Stimulated activated CD4-positive, alpha-beta T cell treated with anti-CD3 and anti-CD28 coated beads, Interleukin-4, amount 100 ng/mL, for 4 hours (primary cell): ENCODE results near the gene FAM193A.
"Not testable (repeated sequence)": the region's sequence is repeated elsewhere in the genome, so short reads cannot be mapped to it uniquely, and the experiment has no call there.

ENCODE experiments used
- DNase-seq, 2 experiments: peaks; one replicate each; pipeline ENCODE4 v3.0.0-alpha.2; 2020

FAM193A gene

GRCh38 chr4:2660596-2661211 is 124.3 kb downstream of the FAM193A start:
- DNase-seq = no peak

DNA sequence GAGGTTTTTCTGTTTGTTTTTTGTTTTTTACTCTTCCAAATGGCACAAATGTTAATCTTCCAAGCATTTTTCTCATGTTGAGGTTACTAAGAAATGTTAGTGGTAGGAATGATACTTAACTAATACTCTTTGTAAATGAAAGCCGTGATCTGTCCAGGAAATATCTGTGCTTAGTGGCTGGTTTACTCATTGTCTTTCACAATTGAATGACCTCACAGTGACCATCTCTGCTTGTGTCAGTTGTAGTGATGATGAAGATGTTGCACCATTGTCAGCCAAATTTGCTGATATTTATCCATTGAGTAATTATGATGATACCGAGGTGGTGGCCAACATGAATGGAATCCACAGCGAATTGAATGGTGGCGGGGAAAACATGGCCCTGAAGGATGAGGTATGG is 126.2 kb downstream of the FAM193A start:
- DNase-seq = no peak

- no peak for DNase-seq
These were observed 126.8 kb downstream of the FAM193A start for GRCh38 chr4:2663275-2663674.

DNA sequence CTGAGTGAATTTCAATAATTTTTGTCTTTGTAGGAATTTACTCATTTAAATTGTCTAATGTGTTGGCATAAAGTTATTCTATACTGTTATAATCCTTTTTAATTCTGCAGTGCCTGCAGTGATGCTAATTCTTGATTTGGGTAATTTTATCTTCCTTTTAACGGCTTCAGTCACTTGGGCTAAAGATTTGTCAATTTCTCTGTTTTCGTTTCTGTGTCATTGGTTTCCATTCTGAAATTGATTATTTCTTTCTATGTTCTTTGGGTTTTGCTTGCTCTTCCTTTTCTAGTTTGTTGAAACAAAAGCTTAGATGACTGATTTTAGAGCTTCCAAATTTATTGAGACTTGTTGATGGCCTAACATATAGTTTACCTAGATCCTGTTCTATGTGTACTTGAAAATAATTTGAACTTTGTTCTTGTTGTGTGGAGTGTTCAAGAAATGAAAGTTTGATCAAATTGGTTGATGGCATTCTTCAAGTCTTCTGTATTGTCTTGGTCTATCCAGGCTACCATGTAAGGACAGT is 130.3 kb downstream of the FAM193A start:
- DNase-seq = no peak

- DNase-seq = no peak
These were observed 131.0 kb downstream of the FAM193A start for GRCh38 chr4:2667428-2667827.

- DNase-seq = no peak
These were observed 134.9 kb downstream of the FAM193A start for GRCh38 chr4:2671267-2671895.

- DNase-seq = no peak
These were observed 135.6 kb downstream of the FAM193A start for GRCh38 chr4:2672082-2672481.

GRCh38 chr4:2672700-2673099 is 136.3 kb downstream of the FAM193A start:
- no peak for DNase-seq

DNA sequence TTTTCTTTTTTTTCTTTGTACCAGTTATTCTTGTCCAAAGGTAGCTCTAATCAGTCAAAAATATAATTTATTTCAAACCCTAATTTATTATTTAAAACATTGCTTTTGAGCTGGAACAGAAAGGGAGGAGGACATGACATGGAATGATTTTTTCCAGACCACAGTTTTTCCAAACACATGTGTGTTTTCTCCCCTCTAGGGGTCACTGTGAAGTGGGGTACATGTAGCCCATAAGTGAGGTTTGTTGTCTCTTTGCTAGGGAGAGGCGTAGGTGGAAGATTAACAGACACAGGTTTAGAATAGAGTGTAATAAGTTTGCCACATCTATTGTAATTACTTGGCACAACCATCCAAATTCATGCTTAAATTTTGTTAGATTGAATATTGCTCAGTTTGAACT is 136.7 kb downstream of the FAM193A start:
- no peak for DNase-seq

- DNase-seq = not testable (repeated sequence)
These were observed 143.3 kb downstream of the FAM193A start for GRCh38 chr4:2679762-2680161.

DNA sequence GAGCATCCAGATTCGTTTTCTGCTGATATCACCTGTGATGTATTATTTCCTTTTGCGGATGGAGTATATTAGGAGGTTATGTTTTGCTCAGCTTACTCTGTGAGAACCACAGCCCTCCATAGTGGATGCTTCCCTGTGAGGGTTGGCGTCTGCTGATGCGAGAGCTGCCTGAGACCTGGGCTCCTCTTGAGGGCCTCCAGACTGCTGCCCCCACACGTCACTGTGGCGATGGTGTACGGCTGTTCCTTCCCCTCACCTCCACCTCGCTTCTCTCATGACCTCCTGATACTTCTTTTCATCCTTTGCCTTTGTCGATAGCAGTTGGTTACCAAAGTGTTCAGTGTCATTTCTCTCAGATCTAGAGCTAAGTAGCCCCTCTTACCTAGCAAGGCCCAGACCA is 148.0 kb downstream of the FAM193A start:
- DNase-seq = no peak

GRCh38 chr4:2685541-2685940 is 149.1 kb downstream of the FAM193A start:
- DNase-seq = no peak

DNA sequence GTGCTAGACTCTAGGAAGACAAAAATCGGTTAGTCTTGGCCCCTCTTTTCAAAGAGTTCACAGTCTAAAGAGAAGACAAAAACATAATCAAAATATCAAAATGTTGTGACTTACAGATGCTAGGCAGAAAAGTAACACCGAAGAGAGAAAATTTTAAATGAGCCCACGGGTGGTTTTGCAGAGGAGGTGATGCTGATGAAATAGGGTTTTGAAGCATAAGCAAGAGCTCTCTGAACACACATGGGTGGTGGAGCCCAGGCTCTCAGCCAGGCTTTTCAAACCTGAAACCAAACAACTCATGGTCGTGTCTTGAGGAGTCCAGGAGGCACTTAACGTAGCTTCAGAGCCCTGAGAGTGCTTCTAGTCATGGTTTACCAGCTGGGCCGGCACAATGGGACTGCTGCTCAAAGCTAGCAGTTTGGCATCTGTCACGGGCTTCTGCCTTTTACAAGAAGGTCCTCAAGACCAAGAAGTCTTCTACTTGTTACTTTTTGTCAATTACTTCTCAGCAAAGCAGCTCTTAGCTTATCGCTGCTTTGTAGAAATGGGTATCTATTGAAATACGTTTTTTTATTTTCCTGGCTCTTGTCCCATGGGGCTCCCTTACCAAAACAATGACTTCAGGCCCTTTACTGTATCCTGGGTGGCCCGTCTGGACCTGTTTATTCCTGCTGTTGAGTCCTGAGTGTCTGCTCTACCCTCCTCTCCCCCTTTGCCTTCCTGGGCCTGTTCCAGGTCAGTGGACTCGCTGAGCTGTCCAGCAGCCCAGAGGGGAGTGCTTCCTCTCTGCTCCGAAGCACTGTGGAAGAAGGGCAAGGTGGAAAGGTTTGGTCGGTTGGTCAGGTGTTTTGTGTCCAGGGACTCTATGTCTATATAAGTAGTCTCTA is 150.2 kb downstream of the FAM193A start:
- DNase-seq = no peak

GRCh38 chr4:2688281-2688680 is 151.8 kb downstream of the FAM193A start:
- DNase-seq = no peak

DNA sequence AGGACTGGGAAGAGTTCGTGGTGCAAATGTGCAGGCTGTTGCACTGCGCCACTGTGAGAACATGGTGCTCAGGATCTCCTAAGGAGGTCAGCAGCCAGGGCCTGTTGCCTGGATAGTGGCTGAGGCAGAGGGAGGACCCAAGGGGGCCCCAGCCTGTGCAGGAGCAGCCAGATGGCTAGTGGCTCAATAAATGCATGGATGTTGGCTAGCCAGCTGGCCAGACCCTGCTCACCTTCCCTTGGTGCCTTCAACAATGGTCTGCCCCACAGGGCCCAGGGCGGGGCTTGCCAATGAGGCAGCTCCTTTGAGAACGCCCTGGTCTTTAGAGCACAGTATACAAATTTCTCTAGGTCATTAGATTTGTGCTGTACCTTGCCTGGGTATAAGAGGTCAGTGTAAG is 152.2 kb downstream of the FAM193A start:
- no peak for DNase-seq

GRCh38 chr4:2689114-2689513 is 152.7 kb downstream of the FAM193A start:
- no peak for DNase-seq

DNA sequence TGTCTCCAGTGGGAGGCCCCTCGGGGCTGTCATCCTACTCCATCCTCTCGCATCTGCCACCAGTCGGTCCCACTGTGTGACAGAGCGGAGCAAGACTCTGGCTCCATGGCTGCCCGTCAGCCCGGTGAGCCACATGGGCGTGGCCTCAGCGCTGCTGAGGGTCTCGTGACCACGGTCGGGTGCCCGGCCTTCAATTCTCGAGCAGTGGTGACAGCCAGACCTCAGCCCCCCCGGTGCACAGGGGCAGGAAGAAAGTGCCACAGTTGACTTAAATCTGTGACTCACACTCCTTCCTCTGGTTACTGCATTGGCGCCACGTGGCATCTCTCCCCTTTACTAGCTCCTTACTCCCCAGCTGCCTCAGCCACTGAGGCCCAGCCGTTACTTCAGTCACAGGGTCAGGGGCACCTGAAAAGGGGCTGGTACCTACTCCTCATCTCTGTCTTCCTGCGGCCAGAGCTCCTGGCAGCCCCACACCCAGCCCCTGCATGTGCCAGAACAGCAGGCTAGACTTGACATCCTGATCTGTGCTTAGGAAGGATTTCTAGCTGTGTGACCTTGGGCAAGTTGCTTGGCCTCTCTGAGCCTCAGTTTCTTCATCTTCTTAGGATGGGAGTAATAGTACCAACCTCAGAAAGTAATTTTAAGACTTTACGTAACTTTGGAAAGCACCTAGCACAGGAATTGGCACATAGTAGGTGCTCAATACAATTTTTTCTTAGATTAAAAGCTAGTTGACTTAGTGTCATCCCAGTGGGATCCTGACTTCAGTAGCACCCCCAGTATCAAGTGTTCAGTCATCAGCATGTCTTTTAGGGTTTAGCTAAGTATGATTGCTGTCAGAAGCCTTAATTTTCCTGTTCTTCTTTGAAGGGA is 153.6 kb downstream of the FAM193A start:
- peak in 1 of 2 experiments; percentile 9 for DNase-seq

DNA sequence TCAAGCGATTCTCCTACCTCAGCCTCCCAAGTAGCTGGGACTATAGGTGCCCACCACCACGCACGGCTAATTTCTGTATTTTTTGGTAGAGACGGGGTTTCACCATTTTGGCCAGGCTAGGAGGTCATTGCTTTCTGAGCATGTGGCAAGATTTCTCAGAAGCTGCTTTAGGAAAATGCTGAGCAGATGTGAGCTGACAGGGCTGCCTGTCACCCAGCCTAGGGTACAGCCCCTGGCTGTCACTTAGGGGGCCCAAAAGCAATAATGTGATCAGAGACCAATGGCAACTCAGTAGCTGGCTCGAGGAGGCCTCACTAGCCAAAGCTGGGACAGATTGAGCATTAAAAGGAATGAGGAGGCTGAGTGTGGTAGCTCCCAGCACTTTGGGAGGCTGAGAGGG is 154.9 kb downstream of the FAM193A start:
- no peak for DNase-seq

GRCh38 chr4:2691952-2692435 is 155.5 kb downstream of the FAM193A start:
- peak in 1 of 2 experiments; percentile 19 for DNase-seq

DNA sequence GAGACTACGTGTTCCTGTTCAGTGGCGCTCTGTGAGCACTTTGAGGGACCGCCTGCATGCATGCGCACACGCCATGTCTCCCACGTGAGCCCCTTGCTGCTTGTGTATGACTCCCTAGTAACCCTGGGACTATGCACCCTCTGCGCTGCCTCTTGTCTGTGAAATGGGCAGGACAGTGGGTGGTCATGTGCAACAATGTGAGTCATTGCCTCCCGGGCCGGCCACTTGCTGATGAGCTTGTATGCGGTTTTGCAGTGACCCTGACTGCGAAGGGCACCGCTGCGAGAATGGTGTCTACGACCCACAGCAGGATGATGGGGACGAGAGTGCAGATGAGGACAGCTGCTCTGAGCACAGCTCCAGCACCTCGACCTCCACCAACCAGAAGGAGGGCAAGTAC is 158.2 kb downstream of the FAM193A start:
- no peak for DNase-seq

DNA sequence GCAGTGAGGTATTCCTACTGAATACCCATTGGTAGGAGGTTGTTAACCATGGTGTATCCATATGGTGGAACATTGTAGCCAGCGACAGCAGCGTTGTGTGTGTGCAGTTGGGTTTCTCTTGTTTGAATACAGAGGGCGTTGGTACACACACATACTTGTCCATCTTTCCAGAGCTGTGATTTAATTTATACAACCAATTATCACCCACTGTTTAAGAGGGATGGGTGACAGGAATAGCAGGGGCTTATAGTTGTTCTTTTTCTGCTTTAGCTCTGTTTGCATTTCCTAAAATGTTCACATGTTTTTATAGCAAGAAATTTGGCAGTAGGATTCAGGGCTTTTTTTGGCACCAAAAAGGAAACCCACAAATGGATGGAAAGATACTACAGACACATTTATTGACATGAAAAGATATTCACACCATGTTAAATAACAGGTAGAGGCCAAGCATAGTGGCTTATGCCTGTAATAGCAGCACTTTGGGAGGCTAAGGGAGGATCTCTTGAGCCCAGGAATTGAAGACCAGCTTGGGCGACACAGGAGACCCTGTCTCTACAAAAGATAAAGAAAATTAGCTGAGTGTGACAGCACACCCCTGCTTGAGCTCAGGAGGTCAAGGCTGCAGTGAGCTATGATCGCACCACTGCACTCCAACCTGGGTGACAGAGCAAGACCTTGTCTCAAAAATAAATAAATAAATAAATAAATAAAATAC is 159.1 kb downstream of the FAM193A start:
- no peak for DNase-seq

DNA sequence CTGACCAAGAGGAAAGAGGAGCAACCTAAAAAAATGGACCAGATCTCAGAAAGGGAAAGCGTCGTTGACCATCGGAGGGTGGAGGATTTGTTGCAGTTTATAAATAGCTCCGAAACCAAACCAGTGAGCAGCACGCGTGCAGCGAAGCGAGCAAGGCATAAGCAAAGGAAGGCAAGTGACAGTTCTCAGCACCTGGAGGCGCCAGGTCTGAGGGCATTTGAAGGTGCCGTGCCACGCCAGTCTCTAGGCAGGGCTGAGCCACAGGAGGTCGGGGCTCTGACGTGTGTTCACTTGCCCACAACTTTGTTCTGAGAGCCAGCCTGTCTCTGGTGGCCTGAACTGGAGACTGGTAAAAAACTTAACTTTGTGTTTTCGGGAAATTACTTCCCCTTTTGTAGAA is 160.0 kb downstream of the FAM193A start:
- DNase-seq = no peak
